GM18520 (cell line): ENCODE measurements around the gene EWSR1.

Source experiments
- ATAC-seq: cut with Tn5 transposase; IDR thresholded peaks from one replicate; pipeline ENCODE4 v1.9.1; 2021; ENCODE audit not compliant: unreplicated experiment

Gene EWSR1

DNA sequence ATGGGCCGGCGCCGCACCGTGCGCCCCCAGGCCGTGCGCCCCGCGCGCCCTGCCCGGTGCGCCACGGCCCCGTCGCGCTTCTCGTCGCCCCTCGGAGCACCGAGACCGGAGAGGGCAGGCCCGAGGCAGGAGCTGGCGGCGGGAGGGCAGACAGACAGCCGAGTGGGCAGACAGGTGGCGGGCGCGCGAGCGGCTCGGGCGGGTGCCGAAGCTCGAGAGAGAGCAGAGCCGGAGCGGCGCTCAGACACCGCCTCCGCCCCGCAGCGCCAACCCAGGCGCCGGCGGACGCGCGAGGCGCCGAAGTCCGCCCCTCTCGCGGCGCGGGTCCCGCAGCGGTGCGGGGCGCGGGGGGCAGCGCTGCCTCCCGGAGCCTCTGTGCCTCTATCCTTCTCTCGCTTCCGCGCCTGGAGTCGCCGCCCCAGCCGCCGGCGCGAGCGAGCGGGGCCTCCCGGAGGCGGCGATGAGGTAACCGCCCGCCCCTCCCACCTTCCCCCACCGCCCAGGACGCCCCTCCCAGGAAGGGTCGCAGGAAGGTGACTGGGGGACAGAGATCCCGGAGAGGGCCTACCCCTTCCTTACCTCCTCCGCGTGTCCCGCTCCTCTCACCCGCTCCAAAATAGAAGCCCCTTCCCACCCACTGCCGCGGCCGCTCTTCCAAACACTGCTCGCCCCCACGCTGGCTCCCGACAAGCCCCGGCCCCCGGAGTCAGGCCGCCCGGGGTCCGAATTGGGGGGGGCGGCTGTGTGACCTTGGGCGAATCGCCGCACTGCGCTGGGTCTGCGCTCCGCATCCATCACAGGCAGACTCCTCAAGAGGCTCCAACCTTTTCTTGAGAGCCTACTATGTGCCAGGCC, 47.4 kb downstream of the EWSR1 start, which contains the start of gene RASL10A:
Gene RASL10A, minus strand, starts transcription at position 412 of the 855 bp plus-strand sequence. CDS start 451 bp downstream, outside the sequence.
- ATAC-seq = no peak

GRCh38 chr22:29316141-29316828, 48.2 kb downstream of the EWSR1 start:
- no peak for ATAC-seq

DNA sequence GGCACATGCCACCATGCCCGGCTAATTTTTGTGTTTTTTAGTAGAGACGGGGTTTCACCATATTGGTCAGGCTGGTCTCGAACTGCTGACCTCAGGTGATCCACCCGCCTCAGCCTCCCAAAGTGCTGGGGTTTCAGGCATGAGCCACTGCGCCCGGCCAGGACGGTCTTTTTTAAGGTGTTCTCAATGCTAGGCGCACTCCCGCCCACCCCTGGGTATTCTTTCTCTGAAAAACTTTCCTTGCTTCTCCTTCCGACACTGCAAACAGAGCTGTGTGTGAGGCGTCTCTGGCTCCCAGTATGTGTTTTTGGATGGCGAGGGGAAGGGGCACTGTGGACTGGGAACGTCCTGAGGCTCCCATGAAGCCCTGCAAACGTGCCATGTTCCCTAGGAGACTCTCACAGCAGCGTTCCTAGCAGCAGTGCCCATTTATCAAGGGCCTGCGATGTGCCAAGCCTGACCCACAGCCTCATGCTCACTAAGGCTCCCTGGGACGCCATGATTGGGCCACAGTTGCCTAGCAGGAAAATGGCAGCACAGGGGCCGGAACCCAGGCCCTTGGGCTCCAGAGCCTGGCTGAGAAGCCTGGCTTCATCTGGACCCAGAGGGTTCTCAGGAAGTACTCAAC, 49.9 kb downstream of the EWSR1 start:
- no peak for ATAC-seq

DNA sequence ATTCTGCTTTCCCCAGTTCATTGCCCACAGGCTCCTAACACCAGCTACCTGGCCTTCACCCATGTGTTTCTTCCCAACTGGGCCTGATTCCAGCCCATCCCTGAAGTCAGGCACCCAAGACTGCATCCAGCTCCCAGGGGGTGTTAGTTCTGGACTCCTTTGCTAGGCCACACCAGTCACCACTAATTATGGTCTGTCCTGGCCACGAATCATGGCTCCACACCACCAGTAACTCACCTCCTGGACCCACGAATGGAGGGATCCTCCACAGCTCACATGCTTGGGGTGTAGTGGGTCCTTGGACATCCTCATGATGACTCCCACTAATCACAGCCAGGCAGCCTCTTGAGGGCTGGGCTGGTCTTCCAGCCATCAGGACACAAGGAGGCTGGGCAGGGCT, 51.0 kb downstream of the EWSR1 start:
- ATAC-seq = no peak

DNA sequence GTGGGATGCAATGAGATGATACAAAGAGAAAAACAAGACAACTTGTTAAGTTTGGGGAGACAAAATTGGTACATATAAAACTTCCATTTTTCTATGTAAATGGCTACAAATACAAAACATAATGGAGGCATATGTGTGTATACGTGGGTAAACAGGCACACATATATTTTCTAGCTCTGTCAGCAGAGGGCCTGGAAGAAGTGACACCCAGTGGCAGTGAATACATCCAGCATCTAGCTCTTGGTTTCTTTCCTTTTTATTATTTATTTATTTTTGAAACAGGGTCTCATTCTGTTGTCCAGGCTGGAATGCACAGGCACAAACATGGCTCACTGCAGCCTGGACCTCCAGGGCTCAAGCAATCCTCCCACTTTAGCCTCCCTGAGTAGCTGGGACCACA, 52.5 kb downstream of the EWSR1 start:
- ATAC-seq = no peak

DNA sequence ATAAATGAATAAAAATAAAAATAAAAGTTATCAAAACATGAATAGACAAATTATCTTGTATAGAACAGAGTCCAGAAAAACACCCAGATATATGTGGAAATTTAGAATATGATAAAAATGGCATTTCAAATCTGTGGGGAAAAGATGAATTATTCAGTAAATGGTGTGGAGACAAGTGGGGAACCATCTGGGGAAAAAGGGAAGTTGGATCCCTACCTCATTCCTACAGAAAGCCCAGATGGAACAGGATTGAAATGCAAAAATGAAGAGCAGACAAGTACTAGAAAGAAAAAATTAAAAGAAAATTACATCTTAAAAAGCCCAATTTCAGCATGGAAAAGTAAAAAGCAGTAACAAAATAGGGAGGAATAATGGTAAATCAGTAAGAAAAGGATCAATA, 55.6 kb downstream of the EWSR1 start:
- no peak for ATAC-seq

GRCh38 chr22:29325356-29325755, 57.3 kb downstream of the EWSR1 start:
- ATAC-seq = no peak

- ATAC-seq = no peak
These were observed 57.8 kb downstream of the EWSR1 start for GRCh38 chr22:29325785-29326315.

- ATAC-seq = no peak
These were observed 58.4 kb downstream of the EWSR1 start for GRCh38 chr22:29326481-29326880.

GRCh38 chr22:29327089-29327764, 59.2 kb downstream of the EWSR1 start:
- no peak for ATAC-seq

DNA sequence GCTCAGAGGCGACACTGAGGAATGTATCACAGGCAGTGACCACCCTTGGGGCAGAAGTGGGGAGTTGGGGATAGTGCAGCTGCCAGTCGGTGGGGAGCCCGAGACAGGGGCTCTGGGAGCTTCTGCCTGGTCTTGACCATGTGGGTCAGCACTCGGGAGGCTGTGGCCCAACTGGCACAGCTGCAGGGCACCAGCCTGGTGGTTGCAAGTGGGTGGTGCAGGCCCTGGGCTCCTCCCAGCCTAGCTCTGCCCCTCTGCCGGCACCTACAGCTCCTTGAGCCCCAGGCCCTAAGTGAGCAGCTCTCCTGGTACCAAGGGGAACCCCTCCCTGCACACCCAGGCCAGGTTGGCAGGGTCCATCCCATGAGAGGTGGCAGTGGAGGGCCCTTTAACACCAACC, 60.0 kb downstream of the EWSR1 start:
- no peak for ATAC-seq

- no peak for ATAC-seq
These were observed 60.8 kb downstream of the EWSR1 start for GRCh38 chr22:29328566-29329500.

DNA sequence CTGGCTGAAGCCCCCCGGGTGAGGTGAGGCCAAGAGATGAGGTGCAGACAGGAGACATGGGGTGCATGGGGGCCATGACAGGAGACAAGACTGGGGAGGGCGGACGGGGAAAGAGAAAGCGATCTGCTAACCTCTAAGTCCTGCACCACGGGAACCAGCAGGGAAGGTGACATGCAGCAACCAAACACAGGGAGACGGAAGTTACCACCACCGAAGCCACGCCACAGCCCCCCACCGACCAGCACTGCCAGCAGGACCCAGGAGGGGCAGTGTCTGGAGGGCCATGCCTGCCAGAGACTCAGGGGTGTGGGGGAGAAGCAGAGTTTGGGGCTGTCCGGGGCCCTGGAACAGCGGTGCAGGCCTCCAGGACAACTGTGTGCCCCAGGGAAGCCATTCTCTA, 61.5 kb downstream of the EWSR1 start:
- no peak for ATAC-seq

GRCh38 chr22:29330291-29330690, 62.2 kb downstream of the EWSR1 start:
- no peak for ATAC-seq

GRCh38 chr22:29330753-29331152, 62.7 kb downstream of the EWSR1 start:
- ATAC-seq = no peak

- no peak for ATAC-seq
These were observed 63.1 kb downstream of the EWSR1 start for GRCh38 chr22:29331213-29331612.

- ATAC-seq = no peak
These were observed 63.7 kb downstream of the EWSR1 start for GRCh38 chr22:29331658-29332300.

DNA sequence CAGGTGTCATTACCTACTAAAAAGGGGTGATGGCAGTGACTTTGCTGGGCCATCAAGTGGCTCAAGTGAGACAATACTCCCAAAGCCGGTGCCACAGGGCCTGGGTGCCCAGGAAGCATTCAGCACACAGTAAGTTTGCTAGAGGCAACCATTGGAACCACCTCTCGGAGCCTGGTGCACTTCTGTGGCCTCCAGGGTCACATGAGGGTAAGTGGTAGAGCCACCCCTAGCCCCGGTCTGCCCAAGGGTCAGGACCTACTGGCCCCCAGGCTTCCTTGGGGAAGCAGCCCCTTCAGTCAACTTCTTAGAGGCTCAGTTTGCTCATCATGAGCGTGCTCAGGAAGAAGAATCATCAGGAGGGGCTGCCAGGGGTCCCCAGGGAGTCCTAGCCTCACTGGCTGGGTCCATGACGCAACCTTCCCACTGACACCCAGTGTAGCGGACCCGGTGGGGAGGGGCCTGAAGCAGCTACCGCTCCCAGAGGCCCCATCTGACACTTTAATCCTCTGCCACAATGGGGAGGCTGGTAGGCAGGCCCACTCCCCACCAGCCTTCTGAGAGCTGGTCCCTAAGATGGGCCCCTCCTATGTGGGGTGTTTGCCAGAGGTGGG, 64.9 kb downstream of the EWSR1 start:
- ATAC-seq = no peak

DNA sequence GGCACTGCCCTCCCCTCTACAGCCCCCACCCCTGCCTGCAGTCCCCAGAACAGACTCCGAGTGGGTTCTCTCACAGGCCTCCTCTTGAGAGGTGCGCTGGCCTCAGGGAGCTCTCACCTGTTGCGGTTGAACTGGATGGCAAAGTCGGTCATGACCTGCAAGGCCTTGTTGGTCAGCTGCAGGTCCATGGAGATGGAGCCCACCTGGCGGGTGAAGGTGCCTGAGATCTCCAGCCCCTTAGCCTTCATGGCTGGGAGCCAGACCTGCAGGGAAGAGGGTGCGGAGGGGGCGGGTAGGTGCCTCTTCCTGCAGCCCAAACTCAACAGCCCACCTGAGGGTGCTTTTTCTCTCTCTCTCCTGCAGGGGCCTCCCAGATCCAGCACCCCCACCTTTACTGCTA, 66.1 kb downstream of the EWSR1 start:
- no peak for ATAC-seq
